Stimulated activated naive CD4-positive, alpha-beta T cell (primary cell): ENCODE measurements around the gene GEN1.

Source experiments
- DNase-seq, 6 experiments: peaks; one replicate each; lab custom pipeline; 2025; lab: John Stamatoyannopoulos, UW

The GEN1 gene

GRCh38 chr2:17753803-17754663 lies at the start of gene GEN1, which contains the start of gene SMC6:
Gene GEN1, plus strand, starts transcription at chr2:17754138. Its CDS starts 5,806 bp downstream, at chr2:17759944.
Gene SMC6, minus strand, starts transcription at chr2:17753810. Its CDS starts 7,864 bp downstream, at chr2:17745946.
- peak; percentile 86 to 96 (median 92) for DNase-seq

GRCh38 chr2:17706845-17707244 lies 47.1 kb upstream of the GEN1 start:
- DNase-seq: no peak

GRCh38 chr2:17708501-17708900 lies 45.4 kb upstream of the GEN1 start:
- DNase-seq: no peak

- DNase-seq: no peak
These were observed 44.0 kb upstream of the GEN1 start for GRCh38 chr2:17709897-17710296.

- no peak for DNase-seq
These were observed 43.2 kb upstream of the GEN1 start for GRCh38 chr2:17710547-17711248.

GRCh38 chr2:17713291-17713690 lies 40.6 kb upstream of the GEN1 start:
- no peak for DNase-seq

GRCh38 chr2:17717666-17718065 lies 36.3 kb upstream of the GEN1 start:
- DNase-seq: no peak

GRCh38 chr2:17718689-17719088 lies 35.2 kb upstream of the GEN1 start:
- no peak for DNase-seq

- peak in 1 of 6 experiments; percentile 18 for DNase-seq
These were observed 34.2 kb upstream of the GEN1 start for GRCh38 chr2:17719562-17720371.

- DNase-seq: no peak
These were observed 25.7 kb upstream of the GEN1 start for GRCh38 chr2:17728210-17728609.

- DNase-seq: no peak
These were observed 24.1 kb upstream of the GEN1 start for GRCh38 chr2:17729880-17730279.

GRCh38 chr2:17733599-17733998 lies 20.3 kb upstream of the GEN1 start:
- no peak for DNase-seq

GRCh38 chr2:17735864-17736263 lies 18.1 kb upstream of the GEN1 start:
- DNase-seq: no peak

- DNase-seq: no peak
These were observed 16.9 kb upstream of the GEN1 start for GRCh38 chr2:17736989-17737388.

- DNase-seq: no peak
These were observed 13.7 kb upstream of the GEN1 start for GRCh38 chr2:17740203-17740602.

GRCh38 chr2:17747684-17748452 lies 6.1 kb upstream of the GEN1 start:
- DNase-seq: no peak

- no peak for DNase-seq
These were observed 5.2 kb upstream of the GEN1 start for GRCh38 chr2:17748745-17749144.

GRCh38 chr2:17749753-17750438 lies 4.0 kb upstream of the GEN1 start:
- no peak for DNase-seq

- DNase-seq: no peak
These were observed 1.7 kb upstream of the GEN1 start for GRCh38 chr2:17752246-17752645.

- peak in 4 of 6 experiments; percentile 36 to 75 (median 46) for DNase-seq
These were observed 791 bp upstream of the GEN1 start for GRCh38 chr2:17752892-17753802.
